ENCODE results near the gene INTS4.
"Not testable (repeated sequence)": the region's sequence is repeated elsewhere in the genome, so short reads cannot be mapped to it uniquely, and the experiment has no call there.

Gene INTS4

DNA sequence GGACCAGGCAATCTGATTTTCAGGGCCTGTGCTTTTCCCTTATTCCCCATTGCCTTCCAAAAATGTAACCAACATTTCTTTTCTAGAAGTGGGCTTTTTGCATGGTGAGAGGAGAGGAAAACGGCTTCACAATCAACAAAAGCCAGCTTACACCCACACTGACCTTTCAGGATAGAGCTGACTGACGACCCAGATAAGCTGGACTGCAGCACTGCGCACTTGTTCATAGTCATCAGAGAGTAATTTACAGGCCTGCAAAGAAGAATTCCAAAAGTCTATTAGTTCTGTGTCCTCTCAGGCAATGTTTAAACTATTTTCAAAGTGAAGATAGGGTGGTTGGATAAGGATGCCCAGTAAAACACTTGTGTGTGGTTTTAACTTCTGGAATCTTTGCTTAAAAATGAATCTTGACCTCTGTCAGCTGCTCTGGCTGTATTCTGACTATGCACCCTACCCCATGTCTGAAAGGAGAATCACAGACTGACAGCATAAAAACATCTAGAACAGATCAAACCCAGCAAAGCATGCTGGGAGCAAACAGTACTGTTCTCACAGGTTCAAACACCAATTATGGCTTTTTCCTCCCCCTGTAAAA is 35.8 kb downstream of the INTS4 start:
- DNase-seq, result not testable (repeated sequence)

DNA sequence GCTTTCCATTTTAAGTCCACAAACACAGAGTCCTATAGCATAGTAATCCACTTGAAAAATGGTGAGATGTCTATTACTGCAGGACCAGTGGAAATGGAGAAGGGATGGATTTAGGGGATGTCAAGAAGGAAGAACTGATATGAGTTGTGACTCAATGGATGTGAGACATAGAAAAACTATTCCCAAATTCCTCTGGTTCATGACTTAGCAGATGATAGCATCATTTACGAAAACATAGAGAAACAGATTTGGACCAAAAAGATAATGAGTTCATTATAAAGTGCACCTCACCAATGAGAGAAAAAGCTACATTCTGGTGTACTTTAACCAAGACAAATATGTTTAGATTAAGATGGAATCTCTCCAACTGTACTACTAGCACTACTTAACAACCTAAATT is 51.2 kb downstream of the INTS4 start:
- not testable (repeated sequence) for DNase-seq

DNA sequence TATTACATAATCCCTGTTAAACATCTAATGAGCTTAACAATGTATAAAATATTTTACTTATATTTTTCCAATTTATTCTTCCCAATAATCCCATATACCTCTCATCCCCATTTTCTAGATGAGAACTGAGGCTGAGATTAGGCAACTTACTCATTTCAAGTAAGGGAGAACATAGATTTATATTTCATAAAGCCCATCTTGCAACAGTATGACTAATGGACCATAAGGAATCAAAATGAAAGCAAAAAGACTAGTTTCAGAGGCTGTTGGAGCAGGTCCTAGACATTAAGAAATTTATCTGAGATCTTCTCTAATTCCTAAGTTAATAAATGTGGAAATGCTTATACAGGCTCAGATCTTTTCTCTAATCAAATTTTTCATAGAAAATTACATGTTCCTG is 52.0 kb downstream of the INTS4 start:
- DNase-seq, result not testable (repeated sequence)

DNA sequence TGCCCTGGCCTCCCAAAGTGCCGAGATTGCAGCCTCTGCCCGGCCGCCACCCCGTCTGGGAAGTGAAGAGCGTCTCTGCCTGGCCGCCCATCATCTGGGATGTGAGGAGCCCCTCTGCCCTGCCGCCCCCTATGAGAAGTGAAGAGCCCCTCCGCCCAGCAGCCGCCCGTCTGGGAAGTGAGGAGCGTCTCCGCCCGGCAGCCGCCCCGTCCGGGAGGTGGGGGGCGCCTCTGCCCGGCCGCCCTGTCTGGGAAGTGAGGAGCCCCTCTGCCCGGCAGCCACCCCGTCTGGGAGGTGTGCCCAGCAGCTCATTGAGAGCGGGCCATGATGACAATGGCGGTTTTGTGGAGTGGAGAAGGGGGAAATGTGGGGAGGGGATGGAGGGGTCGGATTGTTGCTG is 60.9 kb downstream of the INTS4 start:
- DNase-seq, result not testable (repeated sequence)

DNA sequence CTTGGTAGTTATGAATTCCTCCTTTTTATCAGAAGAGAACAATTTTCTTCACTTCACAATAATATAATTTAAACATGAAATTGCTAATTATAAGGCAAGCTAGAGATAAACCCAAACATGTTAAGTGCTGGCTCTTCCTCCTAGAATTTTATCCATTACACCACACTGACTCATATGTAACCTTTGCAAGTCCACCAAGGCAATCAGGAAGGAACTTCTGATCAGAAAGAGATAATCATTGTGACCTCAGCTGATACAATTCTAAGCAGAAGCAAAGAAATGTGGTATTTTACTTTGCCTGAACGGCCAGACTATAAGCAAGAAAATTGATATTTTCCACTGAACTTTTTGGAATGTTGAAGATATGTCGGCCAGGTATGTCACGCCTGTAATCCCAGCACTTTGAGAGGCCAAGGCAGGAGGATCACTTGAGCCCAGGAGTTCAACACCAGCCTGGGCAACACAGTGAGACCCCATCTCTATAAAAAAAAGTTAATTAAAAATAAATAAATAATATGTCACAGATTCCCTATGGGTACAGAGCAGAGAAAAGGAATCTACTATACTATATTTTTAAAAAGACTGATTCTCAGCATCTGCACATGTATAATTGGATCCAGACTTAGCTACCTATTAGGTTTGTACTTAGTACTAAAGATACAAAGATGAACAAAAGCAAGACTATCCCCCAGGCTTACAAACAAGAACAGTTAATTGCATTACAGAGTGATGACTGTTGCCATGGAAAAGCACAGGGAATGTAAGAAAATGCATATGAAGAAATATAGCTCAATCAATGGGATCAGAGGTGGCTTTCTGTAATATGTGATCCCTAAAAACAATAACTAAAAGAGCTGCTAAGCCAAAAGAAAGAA is 63.9 kb downstream of the INTS4 start:
- DNase-seq, result not testable (repeated sequence)

DNA sequence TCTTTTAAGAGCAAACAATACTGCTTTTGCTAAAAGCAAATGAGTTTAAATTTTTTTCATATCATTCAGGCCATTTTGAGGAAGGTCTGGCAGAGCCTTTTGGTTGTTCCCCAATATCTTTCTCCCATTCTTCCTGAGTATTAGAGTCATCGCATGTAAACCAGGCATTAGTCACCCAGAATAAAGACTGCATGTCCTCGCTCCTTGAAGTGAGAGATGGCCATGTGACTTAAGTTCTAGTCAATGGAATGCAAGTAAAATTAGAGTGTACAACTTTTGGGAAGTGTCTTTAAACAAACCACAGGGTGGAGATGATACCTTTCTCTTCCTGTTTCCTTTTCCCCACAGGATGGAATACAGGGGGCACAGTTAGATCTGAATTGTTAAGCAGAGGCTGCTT is 76.8 kb downstream of the INTS4 start:
- not testable (repeated sequence) for DNase-seq

DNA sequence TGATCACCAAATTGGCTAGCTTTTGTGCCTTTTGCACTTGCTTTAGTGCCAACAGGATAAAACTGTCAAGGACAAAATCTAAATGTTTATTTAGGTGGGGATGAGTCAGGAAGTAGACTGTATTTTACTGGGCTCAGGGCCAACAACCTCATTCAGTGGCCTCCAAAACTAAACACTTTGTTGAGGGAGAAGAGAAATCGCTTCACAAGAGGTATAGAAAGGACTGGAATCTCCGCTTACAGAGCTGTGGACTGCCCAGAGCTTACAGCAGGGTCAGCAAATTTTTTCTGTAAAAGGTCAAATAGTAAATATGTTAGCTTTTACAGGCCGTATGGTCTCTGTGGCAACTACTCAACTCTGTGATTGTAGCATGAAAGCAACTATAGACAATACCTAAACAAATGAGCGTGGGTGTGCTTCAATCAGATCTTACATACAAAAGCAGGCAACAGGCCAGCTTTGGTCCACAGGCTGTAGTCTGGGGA is 80.1 kb downstream of the INTS4 start:
- not testable (repeated sequence) for DNase-seq

DNA sequence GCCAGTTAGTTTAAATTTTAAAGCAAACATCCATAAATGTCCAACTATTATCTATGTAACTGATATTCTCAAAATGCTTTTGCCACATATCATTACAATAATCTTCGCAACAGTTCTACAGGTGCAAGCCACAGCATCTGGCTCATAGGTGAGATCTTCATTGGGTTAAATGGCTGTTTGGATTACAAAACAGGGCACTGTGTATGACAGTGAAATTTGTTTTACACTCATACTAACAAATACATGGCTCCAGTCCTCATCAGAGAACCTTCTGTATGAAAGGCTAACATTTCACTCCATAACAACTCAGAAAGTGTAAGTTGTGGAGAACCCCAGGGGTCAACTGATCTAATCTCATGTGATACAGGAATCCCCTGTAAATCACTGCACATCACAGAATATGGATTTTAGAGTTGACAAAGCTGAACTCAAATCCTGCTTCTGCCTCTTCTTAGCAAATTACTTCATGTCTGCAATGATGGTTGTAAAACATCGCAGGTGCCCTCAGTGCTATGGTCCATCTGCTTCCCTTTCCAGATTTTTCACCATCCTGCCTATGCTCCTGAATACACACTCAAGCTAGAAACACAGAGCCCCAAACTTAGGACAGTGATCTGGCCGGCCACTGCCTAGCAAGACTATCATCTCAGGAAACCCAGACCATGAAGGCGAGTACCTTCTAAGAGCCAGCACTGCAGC is 80.7 kb downstream of the INTS4 start:
- DNase-seq, result not testable (repeated sequence)

DNA sequence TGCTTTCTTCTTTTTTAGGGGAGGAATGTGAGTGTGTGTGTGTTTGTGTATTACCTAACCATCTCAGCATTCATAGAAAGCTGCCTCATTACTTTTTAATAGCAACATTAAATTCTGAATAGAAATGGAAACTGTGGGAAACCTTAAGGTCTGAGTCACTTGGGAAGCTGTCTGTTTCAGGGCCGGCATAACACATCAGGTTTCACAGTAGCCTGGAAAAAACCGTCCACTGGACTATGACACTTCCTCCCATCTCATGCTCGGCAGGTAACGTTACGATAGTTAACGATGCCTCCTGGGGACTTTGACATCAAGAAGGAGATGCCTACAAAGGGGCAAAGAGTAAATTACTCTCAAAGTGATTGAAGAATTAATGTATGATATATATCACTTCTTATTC is 83.6 kb downstream of the INTS4 start:
- DNase-seq, result not testable (repeated sequence)

DNA sequence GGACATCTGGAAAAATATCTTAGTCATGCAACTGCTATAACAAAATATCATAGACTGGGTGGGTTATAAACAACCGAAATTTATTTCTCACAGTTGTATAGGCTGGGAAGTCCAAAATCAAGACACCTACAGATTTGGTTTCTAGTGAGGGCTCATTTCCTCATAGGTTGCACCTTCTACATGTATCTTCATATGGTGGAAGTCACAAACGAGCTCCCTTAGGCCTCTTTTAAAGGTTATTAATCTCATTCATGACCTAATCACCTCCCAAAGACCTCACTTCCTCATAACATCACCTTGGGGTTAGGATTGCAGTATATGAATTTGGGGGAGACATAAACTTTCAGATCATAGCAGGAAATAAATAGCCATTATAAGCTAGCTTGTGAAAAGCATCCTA is 85.2 kb downstream of the INTS4 start:
- no peak for DNase-seq

DNA sequence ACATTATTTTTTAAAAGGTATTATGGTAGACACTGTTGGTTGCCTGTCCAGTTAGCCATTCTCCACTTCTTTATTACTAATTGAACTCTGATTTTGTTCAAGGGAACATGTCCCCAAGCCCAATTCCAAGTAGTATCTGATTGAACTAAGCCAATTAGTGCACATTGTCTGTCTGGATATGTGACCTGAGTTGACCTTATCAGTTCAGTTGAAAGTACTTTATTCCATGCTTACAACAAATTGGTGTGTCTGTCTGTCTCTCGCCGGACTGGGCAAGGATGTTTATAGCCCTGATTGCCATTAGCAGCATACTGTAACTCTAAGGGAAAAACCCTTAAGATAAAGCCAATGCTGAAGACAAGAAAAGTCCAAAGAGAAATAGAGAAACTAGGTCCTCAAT is 85.6 kb downstream of the INTS4 start:
- DNase-seq, result no peak

DNA sequence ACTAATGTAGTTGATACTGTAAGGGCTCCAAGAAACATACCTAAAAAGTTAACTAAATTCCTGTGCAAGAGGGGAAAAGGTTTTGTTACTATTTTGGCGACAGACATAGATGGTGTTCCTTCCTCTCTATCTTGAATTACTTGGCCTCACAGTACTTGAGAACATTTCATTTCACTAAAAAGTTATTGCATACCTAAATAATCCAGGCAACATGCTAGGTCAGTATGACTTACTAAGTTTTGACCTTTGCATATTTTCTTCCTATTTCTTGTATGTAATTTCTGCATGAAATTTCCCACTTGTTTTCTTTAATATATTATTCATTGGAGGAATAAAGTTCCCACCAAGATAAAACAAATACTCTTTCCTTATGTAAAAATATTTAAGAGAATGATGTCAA is 99.5 kb downstream of the INTS4 start:
- DNase-seq, result not testable (repeated sequence)

DNA sequence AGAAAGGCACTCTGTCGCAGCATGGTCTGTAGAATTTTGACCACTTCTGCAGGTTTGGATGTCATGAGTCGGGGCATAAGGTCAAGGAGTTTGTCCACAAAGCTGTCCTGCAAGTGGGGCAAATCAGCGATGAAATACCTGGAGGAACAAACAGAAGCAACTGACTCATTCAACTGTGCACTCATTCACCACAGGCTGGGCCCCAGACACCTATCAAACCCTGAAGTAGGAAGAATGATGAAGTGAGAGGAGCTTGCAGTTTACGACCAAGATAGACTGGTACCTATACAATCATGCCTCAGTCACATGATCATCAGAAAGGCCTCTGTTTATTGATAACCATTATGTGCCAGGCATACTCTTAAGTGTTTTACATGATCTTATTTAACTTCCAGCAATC is 102.8 kb downstream of the INTS4 start:
- not testable (repeated sequence) for DNase-seq

DNA sequence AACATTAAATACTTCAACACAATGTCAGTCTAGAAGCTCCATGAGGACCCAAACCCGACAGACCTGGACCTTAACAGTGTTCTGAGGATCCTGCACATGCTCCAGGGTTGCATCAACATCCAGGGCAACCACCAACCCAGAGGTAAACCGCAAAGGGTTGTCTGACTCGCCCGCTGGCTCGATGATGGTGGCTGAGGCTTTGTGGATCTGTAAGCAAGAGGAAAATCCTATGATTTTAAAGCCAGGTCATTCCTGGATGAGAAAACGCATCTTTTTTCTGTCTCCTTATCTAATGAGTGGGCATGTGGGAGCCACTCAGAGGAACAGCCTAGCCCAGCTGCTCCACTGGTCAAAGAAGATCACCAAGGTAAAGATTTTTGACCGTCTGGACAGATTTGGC is 103.2 kb downstream of the INTS4 start:
- not testable (repeated sequence) for DNase-seq

DNA sequence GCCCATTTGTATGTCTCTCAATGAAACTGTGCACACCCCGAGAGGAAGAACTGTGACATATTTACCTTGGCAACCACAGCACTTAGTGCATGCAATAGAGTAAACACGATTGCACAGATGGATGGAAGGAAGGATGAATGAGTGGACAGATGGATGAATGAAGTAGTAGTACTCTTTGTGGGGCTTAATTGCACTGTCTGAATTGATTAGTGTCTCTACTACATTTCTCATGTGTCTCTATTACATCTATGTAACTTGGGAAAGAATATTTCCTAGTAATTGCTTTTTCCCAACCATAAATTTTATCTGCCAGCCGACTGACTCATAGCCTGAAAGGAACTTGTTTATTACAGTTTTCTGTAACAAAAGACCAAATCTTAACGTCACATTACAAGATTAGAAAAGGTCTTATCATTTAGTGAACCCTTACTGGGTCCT is 103.8 kb downstream of the INTS4 start:
- DNase-seq, result not testable (repeated sequence)

DNA sequence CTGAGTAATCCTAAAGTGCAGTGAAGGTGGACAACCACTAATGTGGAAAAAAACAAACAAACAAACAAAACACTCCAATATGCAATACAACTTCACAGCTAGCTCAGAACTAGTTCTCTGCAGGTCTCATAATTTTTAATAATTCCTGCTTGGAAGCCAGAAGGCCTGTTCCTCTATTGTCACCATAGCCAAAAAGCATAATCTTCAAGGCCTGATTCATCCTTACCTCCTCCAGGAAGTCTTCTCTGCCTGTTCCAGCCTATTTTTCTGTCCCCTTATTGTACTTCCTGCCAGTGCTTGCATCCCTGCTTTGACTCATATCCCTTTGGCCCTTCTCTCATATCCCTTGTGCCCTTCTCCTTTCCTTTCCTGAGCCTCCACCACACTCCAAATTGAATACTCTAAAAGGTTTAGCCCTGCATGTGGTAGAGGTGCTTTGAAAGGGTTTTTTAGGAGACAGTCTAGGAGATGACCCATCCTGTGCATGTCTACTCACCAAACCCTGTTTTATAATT is 104.3 kb downstream of the INTS4 start:
- not testable (repeated sequence) for DNase-seq

DNA sequence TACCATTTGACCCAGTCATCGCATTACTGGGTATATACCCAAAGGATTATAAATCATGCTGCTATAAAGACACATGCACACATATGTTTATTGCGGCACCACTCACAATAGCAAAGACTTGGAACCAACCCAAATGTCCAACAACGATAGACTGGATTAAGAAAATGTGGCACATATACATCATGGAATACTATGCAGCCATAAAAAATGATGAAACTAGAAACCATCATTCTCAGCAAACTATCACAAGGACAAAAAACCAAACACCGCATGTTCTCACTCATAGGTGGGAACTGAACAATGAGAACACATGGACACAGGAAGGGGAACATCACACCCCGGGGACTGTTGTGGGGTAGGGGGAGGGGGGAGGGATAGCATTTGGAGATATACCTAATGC is 105.4 kb downstream of the INTS4 start:
- DNase-seq, result not testable (repeated sequence)

DNA sequence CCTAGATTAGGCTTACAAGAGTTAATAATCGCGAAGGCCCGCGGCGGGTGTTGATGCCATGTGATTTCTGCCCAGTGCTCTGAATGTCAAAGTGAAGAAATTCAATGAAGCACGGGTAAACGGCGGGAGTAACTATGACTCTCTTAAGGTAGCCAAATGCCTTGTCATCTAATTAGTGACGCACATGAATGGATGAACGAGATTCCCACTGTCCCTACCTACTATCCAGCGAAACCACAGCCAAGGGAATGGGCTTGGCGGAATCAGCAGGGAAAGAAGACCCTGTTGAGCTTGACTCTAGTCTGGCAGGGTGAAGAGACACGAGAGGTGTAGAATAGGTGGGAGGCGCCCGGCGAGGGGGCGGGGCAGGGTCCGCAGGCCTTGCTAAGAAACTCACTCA is 108.1 kb downstream of the INTS4 start:
- no peak for DNase-seq

DNA sequence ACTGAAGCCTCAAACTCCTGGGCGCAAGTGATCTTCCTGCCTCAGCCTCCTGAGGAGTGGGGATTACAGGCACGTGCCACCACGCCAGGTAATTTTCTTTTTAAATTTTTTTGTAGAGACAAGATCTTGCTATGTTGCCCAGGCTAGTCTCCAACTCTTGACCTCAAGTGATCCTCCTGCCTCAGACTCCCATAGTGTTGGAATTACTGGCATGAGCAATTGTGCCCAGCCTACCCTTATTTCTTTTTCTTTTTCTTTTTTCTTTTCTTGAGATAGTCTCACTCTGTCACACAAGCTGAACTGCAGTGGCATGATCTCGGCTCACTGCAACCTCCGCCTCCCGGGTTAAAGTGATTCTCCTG is 109.7 kb downstream of the INTS4 start:
- no peak for DNase-seq

DNA sequence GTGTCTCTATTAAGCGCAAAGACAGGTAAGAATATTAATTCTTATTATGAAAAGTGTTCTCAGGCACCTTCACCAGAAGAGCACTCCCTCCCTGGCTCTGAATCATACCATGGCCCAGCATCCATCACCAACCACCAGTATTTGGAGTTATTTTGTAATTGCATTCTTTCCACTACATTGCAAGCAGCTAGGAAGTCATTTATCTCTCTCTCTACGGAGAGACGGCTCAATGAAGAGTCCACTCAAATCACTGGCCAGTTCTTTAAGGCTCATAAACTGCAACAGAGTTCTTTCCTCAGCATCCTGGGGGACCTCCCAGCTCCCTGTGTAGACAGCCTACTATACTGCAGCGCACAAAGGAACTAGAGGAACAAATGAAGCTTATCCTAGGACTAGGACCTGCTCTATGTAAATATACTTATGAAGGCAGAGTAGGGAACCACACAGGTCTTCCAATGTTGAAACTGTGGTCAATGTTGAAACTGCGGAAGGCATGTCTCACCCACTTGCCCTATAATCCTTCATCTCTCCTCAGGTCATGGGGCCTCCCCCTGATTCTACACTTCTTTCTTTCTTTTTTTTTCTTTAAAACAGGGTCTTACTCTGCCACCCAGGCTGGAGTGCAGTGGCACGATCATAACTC is 110.2 kb downstream of the INTS4 start:
- no peak for DNase-seq

DNA sequence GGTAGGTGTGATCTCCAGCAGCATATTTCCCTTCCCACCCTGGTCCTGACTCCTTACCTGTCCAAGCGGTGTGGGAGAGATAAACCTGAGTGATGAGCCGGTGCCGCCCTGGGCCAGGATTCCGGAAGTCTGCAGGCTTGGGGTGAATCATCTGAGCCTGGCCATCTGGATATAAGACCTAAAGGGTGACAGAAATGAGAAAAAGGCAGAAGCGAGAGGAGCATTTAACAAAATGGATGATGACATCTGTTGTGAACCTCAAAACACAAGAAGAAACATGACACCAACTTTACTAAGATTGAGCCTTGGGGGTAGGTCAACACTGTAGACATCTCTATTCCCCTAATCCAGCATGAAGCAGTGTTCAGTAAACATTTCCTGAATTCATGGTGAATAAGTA is 110.7 kb downstream of the INTS4 start:
- DNase-seq, result no peak

DNA sequence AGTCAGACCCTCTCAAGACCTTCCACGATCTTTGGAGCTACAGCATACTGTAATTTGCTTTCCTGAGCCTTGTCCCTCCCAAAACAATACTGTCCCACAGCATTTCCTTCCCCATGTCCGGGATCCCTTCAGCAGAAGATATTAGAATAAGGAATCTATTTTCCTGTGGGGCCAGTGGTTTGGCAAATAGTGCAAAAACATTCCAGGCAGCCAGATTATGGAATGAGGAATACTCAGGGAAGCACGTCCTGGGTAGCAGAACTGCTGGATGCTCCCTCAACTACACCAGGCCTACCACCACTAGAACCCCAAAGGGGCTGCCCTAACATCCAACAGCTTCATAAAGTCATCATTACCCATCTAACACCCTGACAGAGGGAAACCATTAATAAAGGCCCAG is 112.1 kb downstream of the INTS4 start:
- DNase-seq, result no peak

Data from hypothalamus (tissue), 51 donors.